Testis (tissue), 2 donors: ENCODE measurements around the gene ZFYVE21.

Experiments used
- POLR2A ChIP-seq: fragments of 450-650 bp; IDR thresholded peaks from one replicate; pipeline ENCODE4 v1.6.1; 2017; ENCODE audit warnings: antibody characterized with exemption, mild to moderate bottlenecking, moderate library complexity
- TF ChIP-seq, protein P1 (sequence below), 3 experiments: fragments of 450-650 bp in 2 of 3; fragments of 200-600 bp in 1 of 3; sonication (generic) in 1 of 3; IDR thresholded peaks; one replicate each; pipeline ENCODE4 v1.5.1; 2016 to 2019; ENCODE audit warnings: antibody characterized with exemption in 3 of 3, mild to moderate bottlenecking in 2 of 3, moderate library complexity in 1 of 3

DNA sequence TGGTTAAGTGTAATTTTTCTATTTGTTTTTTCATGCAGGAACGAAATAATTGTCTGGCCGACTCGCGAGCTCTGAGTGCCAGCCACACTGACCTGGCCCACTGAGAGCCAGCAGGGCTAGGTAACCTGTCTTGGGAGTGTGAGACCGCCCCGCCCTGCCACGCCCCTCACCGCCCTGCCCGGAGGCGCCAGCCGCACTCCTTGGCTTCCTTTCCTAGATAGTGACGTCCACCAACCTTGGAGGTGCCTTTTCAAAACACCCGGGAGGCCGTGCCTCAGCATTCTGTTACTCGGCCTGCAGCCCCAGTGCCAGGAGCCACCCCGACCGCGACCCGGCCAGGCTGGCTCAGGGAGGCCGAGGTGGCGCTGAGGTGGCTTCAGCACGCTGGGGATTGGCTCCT, 22.1 kb upstream of the ZFYVE21 start:
- TF ChIP-seq, protein P1, sequence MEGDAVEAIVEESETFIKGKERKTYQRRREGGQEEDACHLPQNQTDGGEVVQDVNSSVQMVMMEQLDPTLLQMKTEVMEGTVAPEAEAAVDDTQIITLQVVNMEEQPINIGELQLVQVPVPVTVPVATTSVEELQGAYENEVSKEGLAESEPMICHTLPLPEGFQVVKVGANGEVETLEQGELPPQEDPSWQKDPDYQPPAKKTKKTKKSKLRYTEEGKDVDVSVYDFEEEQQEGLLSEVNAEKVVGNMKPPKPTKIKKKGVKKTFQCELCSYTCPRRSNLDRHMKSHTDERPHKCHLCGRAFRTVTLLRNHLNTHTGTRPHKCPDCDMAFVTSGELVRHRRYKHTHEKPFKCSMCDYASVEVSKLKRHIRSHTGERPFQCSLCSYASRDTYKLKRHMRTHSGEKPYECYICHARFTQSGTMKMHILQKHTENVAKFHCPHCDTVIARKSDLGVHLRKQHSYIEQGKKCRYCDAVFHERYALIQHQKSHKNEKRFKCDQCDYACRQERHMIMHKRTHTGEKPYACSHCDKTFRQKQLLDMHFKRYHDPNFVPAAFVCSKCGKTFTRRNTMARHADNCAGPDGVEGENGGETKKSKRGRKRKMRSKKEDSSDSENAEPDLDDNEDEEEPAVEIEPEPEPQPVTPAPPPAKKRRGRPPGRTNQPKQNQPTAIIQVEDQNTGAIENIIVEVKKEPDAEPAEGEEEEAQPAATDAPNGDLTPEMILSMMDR (IDR thresholded peaks at IDR 0.05) = no peak
- no peak for TF ChIP-seq POLR2A
